Liver (tissue), 9 donors: ENCODE results near the gene DLGAP4. TPM values are rescaled to one million over a fixed set of nuclear protein-coding genes. Genes with fewer than 3 reads are reported as not detected.

Experiments used
- DNase-seq: peaks from one replicate; pipeline ENCODE4 v3.0.0-alpha.2; 2017; ENCODE audit warnings: low spot score
- H3K27ac ChIP-seq, 2 donors: one replicate each; pipeline ENCODE4 v1.7.0; 2013; ENCODE audit warnings: inconsistent platforms in 2 of 2, low read length in 2 of 2, control low read depth in 1 of 2, low read depth in 1 of 2, mild to moderate bottlenecking in 1 of 2
- H3K27me3 ChIP-seq, 4 donors: one replicate each; pipeline versions ENCODE4 v1.6.1 to v1.7.0; 2013; ENCODE audit warnings: low read length in 3 of 4, inconsistent platforms in 1 of 4, mild to moderate bottlenecking in 1 of 4, moderate library complexity in 1 of 4; ENCODE audit not compliant: control insufficient read depth in 4 of 4, insufficient read depth in 4 of 4
- H3K36me3 ChIP-seq, 4 donors: one replicate each; pipeline versions ENCODE4 v1.6.1 to v1.7.0; 2013; ENCODE audit warnings: low read length in 3 of 4, mild to moderate bottlenecking in 3 of 4, low read depth in 1 of 4, moderate library complexity in 1 of 4; ENCODE audit not compliant: control insufficient read depth in 4 of 4, insufficient read depth in 3 of 4
- H3K4me1 ChIP-seq, 4 donors: one replicate each; pipeline versions ENCODE4 v1.6.1 to v1.7.0; 2013; ENCODE audit warnings: low read length in 3 of 4, mild to moderate bottlenecking in 3 of 4, moderate library complexity in 1 of 4; ENCODE audit not compliant: control insufficient read depth in 4 of 4, insufficient read depth in 4 of 4
- H3K4me3 ChIP-seq, 3 donors: one replicate each; pipeline versions ENCODE4 v1.6.1 to v1.7.0; 2013; ENCODE audit warnings: low read length in 3 of 3, control low read depth in 1 of 3, low read depth in 1 of 3, mild to moderate bottlenecking in 1 of 3
- H3K9ac ChIP-seq, 2 donors: one replicate each; pipeline ENCODE4 v1.7.0; 2013; ENCODE audit warnings: low read length in 2 of 2, mild to moderate bottlenecking in 2 of 2, moderate library complexity in 2 of 2, control low read depth in 1 of 2, low read depth in 1 of 2
- H3K9me3 ChIP-seq, 4 donors: one replicate each; pipeline versions ENCODE4 v1.6.1 to v1.7.0; 2013; ENCODE audit warnings: low read length in 3 of 4; ENCODE audit not compliant: control insufficient read depth in 4 of 4
- FOXA1 ChIP-seq: IDR thresholded peaks from 2 replicates; pipeline ENCODE4 v1.6.1; 2016; ENCODE audit warnings: antibody characterized with exemption
- FOXA2 ChIP-seq: IDR thresholded peaks from 2 replicates; pipeline ENCODE4 v1.6.1; 2016; ENCODE audit warnings: antibody characterized with exemption
- GABPA ChIP-seq, 2 donors: IDR thresholded peaks in 1 of 2; conservative IDR thresholded peaks in 1 of 2; 2 replicates each; pipeline ENCODE4 v1.6.1; 2016; ENCODE audit warnings: antibody characterized with exemption in 2 of 2, mild to moderate bottlenecking in 1 of 2, moderate library complexity in 1 of 2
- HNF4A ChIP-seq, 2 donors: conservative IDR thresholded peaks; 2 replicates each; pipeline ENCODE4 v1.6.1; 2016; ENCODE audit warnings: antibody characterized with exemption in 2 of 2, mild to moderate bottlenecking in 2 of 2
- HNF4G ChIP-seq: IDR thresholded peaks from 2 replicates; pipeline ENCODE4 v1.6.1; 2016; ENCODE audit warnings: antibody characterized with exemption
- JUND ChIP-seq, 2 donors: IDR thresholded peaks; 2 replicates each; pipeline ENCODE4 v1.6.1; 2016; ENCODE audit warnings: antibody characterized with exemption in 2 of 2
- RAD21 ChIP-seq, 2 donors: IDR thresholded peaks; 2 replicates each; pipeline ENCODE4 v1.6.1; 2016; ENCODE audit warnings: antibody characterized with exemption in 2 of 2, mild to moderate bottlenecking in 2 of 2
- RXRA ChIP-seq, 2 donors: IDR thresholded peaks; 2 replicates each; pipeline ENCODE4 v1.6.1; 2017 to 2018; ENCODE audit warnings: antibody characterized with exemption in 2 of 2, mild to moderate bottlenecking in 1 of 2
- SP1 ChIP-seq: IDR thresholded peaks from 2 replicates; pipeline ENCODE4 v1.6.1; 2018; ENCODE audit warnings: antibody characterized with exemption, mild to moderate bottlenecking
- YY1 ChIP-seq: IDR thresholded peaks from 2 replicates; pipeline ENCODE4 v1.6.1; 2016; ENCODE audit warnings: antibody characterized with exemption, mild to moderate bottlenecking
- WGBS: extraction: QIAGEN DNeasy Blood & Tissue Kit; methylation state at CpG from one replicate; pipeline ENCODE4 v1.1.7; 2013; 5-methylcytosine and 5-hydroxymethylcytosine counted together
- polyA plus RNA-seq, 2 donors: library from polyadenylated mRNA; stranded (reverse) in 1 of 2; unstranded in 1 of 2; fragments of 200-250 nt in 1 of 2; fragments of >200 nt in 1 of 2; fragmentation: Nextera tagmentation in 1 of 2; extraction: Ambion mirVana in 1 of 2; gene quantifications; one replicate each; pipeline versions ENCODE4 v1.2.1 to v1.2.3, GENCODE V29; 2013 to 2015
- total RNA-seq, 2 donors: library from RNA; depleted of rRNA; stranded (reverse); fragments of >200 nt; gene quantifications; one replicate each; pipeline ENCODE4 v1.2.3, GENCODE V29; 2014
- TF ChIP-seq, protein P1 (sequence below): IDR thresholded peaks from 2 replicates; pipeline ENCODE4 v1.6.1; 2016; ENCODE audit warnings: antibody characterized with exemption
- TF ChIP-seq, protein P2 (sequence below): IDR thresholded peaks from 2 replicates; pipeline ENCODE4 v1.6.1; 2016; ENCODE audit warnings: antibody characterized with exemption, mild to moderate bottlenecking
- TF ChIP-seq, protein P3 (sequence below): IDR thresholded peaks from 2 replicates; pipeline ENCODE4 v1.6.1; 2016; ENCODE audit warnings: antibody characterized with exemption
- TF ChIP-seq, protein P4 (sequence below): fragments of 150-350 bp; IDR thresholded peaks from 2 replicates; pipeline ENCODE4 v1.5.1; 2017; ENCODE audit warnings: improper control_type of control experiment, low read depth, low read length; ENCODE audit not compliant: missing input control
- TF ChIP-seq, protein P5 (sequence below): IDR thresholded peaks from 2 replicates; pipeline ENCODE4 v1.6.1; 2016; ENCODE audit warnings: antibody characterized with exemption
- donor health status: healthy.
- donor health status: healthy.
- donor health status: healthy.
- donor health status: healthy.
- donor health status: healthy.

DLGAP4 gene
- total and polyA plus RNA-seq, 4 donors = 2.9 to 18.7 (median 11.2) TPM

DNA sequence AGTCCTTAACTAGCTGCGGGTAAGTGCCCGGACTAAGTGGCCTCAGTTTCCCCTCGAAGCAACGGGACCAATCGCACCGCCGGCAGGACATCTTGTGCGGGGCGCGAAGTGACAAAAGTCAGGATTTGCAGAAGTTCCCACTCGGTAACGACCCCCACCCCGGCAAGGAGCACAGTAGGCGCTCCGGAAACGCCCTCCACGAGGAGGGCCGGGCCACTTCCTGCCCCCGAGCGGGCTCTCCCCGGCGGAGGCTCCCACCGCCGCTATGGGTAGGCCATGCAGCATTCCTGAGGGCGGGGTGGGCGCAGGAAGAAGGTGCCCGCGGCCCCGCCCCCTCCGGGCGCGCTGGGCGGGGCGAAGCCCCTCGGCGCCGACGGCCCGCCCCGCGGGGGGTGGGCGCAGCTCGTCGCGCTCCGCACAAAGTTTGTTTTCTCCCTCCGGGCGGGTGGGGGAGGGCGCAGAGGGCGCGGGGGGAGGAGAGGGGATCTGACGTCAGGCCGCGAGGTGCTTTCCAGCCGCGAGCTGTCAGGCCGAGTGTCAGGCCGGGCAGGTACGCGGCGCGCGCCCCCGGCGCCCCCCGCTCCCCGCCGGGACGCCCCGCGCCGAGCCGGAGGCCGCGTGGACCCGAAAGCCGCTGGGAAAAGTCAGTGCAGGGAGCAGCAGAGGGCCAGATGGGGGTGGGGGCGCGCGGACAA is 267.1 kb downstream of the DLGAP4 start, which contains the start of gene TGIF2:
TGIF2 (plus strand) TSS at position 495 of the 695 bp plus-strand sequence. CDS start 5,178 bp downstream, outside the sequence.
- peaks cover 6 to 24% (median 14%) of the 10 kb centered on the region in 4 donors for H3K4me1 ChIP-seq
- H3K36me3 ChIP-seq = no peaks in the 10 kb centered on the region
- DNase-seq = peak; percentile 83
- 2% methylated on average over 78 of the region's 80 CpGs for WGBS
- peak within 1 kb of the TSS; percentile 93 to 98 for H3K27ac ChIP-seq
- H3K4me3 ChIP-seq = peak within 1 kb of the TSS; percentile 63 to 88 (median 66)
- no peaks in the 10 kb centered on the region for H3K9me3 ChIP-seq
- H3K9ac ChIP-seq = peak within 1 kb of the TSS; percentile 69 to 71
- H3K27me3 ChIP-seq = no peaks in the 10 kb centered on the region
- TF ChIP-seq SP1 (no peak), FOXA1 (no peak), GABPA (IDR thresholded peaks at IDR 0.05 in 1 of 2, conservative IDR thresholded peaks at IDR 0.05 in 1 of 2) (peak; percentile 47 to 73), YY1 (peak; percentile 69)

DNA sequence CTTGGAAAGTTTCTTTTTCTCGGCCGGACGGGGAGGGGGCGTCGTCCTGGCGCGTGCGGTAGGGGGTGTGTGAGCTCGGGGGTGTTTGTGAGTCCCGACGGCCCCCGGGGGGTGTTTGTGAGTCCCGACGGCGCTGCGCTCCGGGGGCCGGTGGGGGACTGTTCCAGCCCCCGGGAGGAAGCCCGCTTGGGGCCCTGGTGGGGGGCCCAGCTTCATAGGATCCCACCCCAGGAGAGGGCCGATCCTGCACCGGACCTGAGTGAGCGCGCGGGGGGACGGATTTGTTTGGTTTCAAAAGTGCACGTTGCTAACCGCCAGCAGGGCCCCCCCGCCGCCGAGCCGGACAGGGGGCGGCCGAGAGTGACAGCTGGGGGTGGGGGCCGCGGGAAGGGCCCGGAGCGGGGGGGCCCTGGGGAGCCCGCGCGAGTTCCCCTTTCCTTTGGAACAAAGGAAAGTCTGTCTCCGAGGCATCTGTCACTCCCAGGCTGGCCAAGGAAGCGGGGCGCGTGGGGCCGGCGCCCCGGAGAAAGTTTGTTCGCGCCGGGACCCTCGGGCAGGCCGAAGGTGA is 267.7 kb downstream of the DLGAP4 start:
- H3K4me1 ChIP-seq = peaks cover 6 to 24% (median 14%) of the 10 kb centered on the region in 4 donors
- no peaks in the 10 kb centered on the region for H3K36me3 ChIP-seq
- peak overlapping the region; percentile 93 to 98 for H3K27ac ChIP-seq
- peak overlapping the region; percentile 69 to 71 for H3K9ac ChIP-seq
- no peaks in the 10 kb centered on the region for H3K27me3 ChIP-seq
- H3K4me3 ChIP-seq = peak overlapping the region; percentile 63 to 88 (median 66)
- no peaks in the 10 kb centered on the region for H3K9me3 ChIP-seq
- WGBS = 1% methylated on average over 53 of the region's 53 CpGs
- no peak for TF ChIP-seq RXRA (IDR thresholded peaks at IDR 0.05)
- TF ChIP-seq, protein P1, sequence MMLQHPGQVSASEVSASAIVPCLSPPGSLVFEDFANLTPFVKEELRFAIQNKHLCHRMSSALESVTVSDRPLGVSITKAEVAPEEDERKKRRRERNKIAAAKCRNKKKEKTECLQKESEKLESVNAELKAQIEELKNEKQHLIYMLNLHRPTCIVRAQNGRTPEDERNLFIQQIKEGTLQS = no peak
- TF ChIP-seq, protein P2, sequence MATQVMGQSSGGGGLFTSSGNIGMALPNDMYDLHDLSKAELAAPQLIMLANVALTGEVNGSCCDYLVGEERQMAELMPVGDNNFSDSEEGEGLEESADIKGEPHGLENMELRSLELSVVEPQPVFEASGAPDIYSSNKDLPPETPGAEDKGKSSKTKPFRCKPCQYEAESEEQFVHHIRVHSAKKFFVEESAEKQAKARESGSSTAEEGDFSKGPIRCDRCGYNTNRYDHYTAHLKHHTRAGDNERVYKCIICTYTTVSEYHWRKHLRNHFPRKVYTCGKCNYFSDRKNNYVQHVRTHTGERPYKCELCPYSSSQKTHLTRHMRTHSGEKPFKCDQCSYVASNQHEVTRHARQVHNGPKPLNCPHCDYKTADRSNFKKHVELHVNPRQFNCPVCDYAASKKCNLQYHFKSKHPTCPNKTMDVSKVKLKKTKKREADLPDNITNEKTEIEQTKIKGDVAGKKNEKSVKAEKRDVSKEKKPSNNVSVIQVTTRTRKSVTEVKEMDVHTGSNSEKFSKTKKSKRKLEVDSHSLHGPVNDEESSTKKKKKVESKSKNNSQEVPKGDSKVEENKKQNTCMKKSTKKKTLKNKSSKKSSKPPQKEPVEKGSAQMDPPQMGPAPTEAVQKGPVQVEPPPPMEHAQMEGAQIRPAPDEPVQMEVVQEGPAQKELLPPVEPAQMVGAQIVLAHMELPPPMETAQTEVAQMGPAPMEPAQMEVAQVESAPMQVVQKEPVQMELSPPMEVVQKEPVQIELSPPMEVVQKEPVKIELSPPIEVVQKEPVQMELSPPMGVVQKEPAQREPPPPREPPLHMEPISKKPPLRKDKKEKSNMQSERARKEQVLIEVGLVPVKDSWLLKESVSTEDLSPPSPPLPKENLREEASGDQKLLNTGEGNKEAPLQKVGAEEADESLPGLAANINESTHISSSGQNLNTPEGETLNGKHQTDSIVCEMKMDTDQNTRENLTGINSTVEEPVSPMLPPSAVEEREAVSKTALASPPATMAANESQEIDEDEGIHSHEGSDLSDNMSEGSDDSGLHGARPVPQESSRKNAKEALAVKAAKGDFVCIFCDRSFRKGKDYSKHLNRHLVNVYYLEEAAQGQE = no peak
- peak; percentile 47 for DNase-seq

DNA sequence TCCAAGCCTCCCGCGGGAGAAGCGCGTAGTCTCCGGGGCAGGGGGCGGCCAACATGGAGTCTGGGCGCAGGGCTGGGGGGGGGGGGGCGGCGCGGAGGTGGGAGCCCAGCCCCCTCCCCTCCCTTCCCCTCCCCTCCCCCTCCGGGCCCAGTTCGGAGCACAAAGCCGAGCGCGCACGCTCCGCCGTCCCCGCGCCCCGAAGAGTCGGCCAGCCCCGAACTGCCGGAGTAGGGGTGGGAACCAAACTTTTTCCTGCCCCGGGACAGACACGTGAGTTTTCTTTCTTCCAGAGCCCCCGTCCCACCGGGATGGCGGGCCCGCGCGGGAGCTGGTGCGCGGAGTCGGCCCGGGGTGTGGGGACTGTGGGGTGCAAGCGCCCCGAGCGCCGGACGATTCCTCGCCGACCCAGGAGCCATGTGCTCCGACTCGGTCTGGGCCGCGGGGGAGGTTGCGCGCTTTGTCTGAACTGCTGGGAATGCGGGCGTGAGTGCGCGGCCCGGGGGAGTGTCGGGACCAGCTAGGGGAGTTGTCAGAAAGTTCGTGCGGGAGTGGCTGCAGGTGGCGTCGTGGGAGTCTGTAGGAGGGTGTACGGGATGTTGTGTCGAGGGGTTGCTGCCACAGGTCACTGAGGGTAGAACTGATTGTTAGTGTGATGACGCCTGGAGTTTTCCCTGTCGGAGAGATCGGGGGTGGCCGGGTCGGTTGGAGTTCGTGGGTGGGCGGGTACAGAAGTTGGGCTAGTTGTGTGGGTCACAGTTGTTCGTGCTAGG is 268.4 kb downstream of the DLGAP4 start:
- TF ChIP-seq FOXA2 (no peak), JUND (IDR thresholded peaks at IDR 0.05) (no peak), RAD21 (IDR thresholded peaks at IDR 0.05) (no peak), YY1 (no peak), FOXA1 (no peak), GABPA (IDR thresholded peaks at IDR 0.05 in 1 of 2, conservative IDR thresholded peaks at IDR 0.05 in 1 of 2) (no peak), HNF4G (no peak), RXRA (IDR thresholded peaks at IDR 0.05) (no peak), HNF4A (conservative IDR thresholded peaks at IDR 0.05) (no peak), SP1 (no peak)
- TF ChIP-seq, protein P3, sequence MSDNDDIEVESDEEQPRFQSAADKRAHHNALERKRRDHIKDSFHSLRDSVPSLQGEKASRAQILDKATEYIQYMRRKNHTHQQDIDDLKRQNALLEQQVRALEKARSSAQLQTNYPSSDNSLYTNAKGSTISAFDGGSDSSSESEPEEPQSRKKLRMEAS = no peak
- TF ChIP-seq, protein P1 = no peak
- TF ChIP-seq, protein P4, sequence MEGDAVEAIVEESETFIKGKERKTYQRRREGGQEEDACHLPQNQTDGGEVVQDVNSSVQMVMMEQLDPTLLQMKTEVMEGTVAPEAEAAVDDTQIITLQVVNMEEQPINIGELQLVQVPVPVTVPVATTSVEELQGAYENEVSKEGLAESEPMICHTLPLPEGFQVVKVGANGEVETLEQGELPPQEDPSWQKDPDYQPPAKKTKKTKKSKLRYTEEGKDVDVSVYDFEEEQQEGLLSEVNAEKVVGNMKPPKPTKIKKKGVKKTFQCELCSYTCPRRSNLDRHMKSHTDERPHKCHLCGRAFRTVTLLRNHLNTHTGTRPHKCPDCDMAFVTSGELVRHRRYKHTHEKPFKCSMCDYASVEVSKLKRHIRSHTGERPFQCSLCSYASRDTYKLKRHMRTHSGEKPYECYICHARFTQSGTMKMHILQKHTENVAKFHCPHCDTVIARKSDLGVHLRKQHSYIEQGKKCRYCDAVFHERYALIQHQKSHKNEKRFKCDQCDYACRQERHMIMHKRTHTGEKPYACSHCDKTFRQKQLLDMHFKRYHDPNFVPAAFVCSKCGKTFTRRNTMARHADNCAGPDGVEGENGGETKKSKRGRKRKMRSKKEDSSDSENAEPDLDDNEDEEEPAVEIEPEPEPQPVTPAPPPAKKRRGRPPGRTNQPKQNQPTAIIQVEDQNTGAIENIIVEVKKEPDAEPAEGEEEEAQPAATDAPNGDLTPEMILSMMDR = no peak
- TF ChIP-seq, protein P5, sequence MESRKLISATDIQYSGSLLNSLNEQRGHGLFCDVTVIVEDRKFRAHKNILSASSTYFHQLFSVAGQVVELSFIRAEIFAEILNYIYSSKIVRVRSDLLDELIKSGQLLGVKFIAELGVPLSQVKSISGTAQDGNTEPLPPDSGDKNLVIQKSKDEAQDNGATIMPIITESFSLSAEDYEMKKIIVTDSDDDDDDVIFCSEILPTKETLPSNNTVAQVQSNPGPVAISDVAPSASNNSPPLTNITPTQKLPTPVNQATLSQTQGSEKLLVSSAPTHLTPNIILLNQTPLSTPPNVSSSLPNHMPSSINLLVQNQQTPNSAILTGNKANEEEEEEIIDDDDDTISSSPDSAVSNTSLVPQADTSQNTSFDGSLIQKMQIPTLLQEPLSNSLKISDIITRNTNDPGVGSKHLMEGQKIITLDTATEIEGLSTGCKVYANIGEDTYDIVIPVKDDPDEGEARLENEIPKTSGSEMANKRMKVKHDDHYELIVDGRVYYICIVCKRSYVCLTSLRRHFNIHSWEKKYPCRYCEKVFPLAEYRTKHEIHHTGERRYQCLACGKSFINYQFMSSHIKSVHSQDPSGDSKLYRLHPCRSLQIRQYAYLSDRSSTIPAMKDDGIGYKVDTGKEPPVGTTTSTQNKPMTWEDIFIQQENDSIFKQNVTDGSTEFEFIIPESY = no peak
- DNase-seq = peak; percentile 55
- Histone ChIP-seq H3K9ac (peak overlapping the region in 1 of 2 donors; percentile 71), H3K4me3 (peak overlapping the region; percentile 63 to 88 (median 66)), H3K27me3 (no peaks in the 10 kb centered on the region), H3K9me3 (no peaks in the 10 kb centered on the region), H3K4me1 (peaks cover 6 to 24% (median 14%) of the 10 kb centered on the region in 4 donors), H3K27ac (peak overlapping the region; percentile 93 to 98), H3K36me3 (peaks cover 0 to 2% (median under 1%) of the 10 kb centered on the region in 4 donors)
- WGBS = under 1% methylated on average over 66 of the region's 69 CpGs
